ENCODE data around the gene ACTG2. TPM values are rescaled to one million over a fixed set of nuclear protein-coding genes. Genes with fewer than 3 reads are reported as not detected.

The ACTG2 gene
- polyA plus RNA-seq, 3 donors: not detected

- Histone ChIP-seq H3K4me2 (replicated peaks; ENCODE audit: extremely low read depth, low read length, poor library complexity, severe bottlenecking) (no peak overlapping the region), H3K9me3 (replicated peaks in 1 of 2; ENCODE audit: control insufficient read depth in 1 of 2, insufficient read depth in 1 of 2, low read length in 2 of 2) (no peaks in the 10 kb centered on the region), H4K20me1 (ENCODE audit: insufficient read depth, low read length) (peaks cover 14% of the 10 kb centered on the region), H2AFZ (ENCODE audit: insufficient read depth, low read depth, low read length, poor library complexity, severe bottlenecking) (no peak overlapping the region), H3K36me3 (replicated peaks in 1 of 2; ENCODE audit: control insufficient read depth in 1 of 2, insufficient read depth in 2 of 2, low read length in 2 of 2) (peaks cover 20 to 56% of the 10 kb centered on the region in 2 donors), H3K79me2 (ENCODE audit: insufficient read depth, low read length) (peaks cover 73% of the 10 kb centered on the region), H3K27me3 (ENCODE audit: control insufficient read depth in 2 of 2, insufficient read depth in 2 of 2, low read length in 2 of 2) (no peaks in the 10 kb centered on the region), H3K9ac (ENCODE audit: insufficient read depth, low read length, poor library complexity, severe bottlenecking) (no peak overlapping the region), H3K4me1 (ENCODE audit: control insufficient read depth in 1 of 2, insufficient read depth in 2 of 2, low read length in 2 of 2) (peaks cover 51% of the 10 kb centered on the region in 2 donors), H3K4me3 (replicated peaks in 1 of 3; ENCODE audit: low read depth in 2 of 3, low read length in 3 of 3) (no peak overlapping the region), H3K27ac (ENCODE audit: low read depth in 1 of 2, low read length in 2 of 2) (no peak overlapping the region)
- no peak for TF ChIP-seq CTCF (IDR thresholded peaks at IDR 0.05)
- peaks cover 0 to 1% (median 0%) of the 10 kb centered on the region in 7 donors for H3K9me3 Mint-ChIP-seq
- intact Hi-C loops (cut with micrococcal nuclease): loop anchor here in 1 of 2 donors (5.0 kb wide), 2 partner anchors 36 to 76 kb away; partner anchors contain the start of gene TET3
- WGBS (ENCODE audit: insufficient coverage): no CpG with 5 or more reads among the region's 1 CpG
- peaks cover 50 to 63% of the 10 kb centered on the region in 2 donors for H3K36me3 Mint-ChIP-seq
- DNase-seq: no peak
- H3K27ac Mint-ChIP-seq: peak overlapping the region in 3 of 7 donors; percentile 19 to 55 (median 43)
- no peaks in the 10 kb centered on the region for H3K27me3 Mint-ChIP-seq (ENCODE audit: low read depth in 3 of 3)
- peaks cover 60% of the 10 kb centered on the region for H3K4me1 Mint-ChIP-seq
- H3K4me3 Mint-ChIP-seq: no peak overlapping the region
Observed at GRCh38 chr2:73946215-73946614, 53.4 kb downstream of the ACTG2 start.

DNA sequence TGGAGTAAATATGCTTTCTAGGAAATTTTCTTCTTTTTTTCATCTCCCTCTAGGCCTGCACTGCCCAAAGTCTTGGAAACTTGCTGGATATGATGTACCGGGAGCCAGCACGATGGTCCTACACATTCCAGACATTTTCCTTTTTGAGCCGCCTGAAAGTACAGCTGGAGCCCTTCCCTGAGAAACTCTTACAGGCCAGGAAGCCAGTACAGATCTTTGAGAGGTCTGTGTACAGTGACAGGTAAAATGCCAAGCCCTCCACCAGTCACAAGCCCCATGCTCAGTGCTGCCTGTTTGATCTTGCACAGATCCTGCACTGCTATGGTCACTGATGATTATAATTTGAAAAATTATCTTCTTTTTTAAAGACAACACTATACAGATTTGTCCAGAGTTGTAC lies 53.9 kb downstream of the ACTG2 start:
- peaks cover 14% of the 10 kb centered on the region for H4K20me1 ChIP-seq (ENCODE audit: insufficient read depth, low read length)
- no peak for DNase-seq
- WGBS (ENCODE audit: insufficient coverage): no CpG with 5 or more reads among the region's 3 CpGs
- H3K27ac ChIP-seq (ENCODE audit: low read depth in 1 of 2, low read length in 2 of 2): peak overlapping the region in 1 of 2 donors; percentile 79
- Mint-ChIP-seq H3K9me3 (peaks cover 0 to 1% (median 0%) of the 10 kb centered on the region in 7 donors), H3K27ac (peak overlapping the region in 3 of 7 donors; percentile 11 to 55 (median 54)), H3K4me1 (peaks cover 65% of the 10 kb centered on the region), H3K27me3 (ENCODE audit: low read depth in 3 of 3) (no peaks in the 10 kb centered on the region), H3K36me3 (peaks cover 51 to 66% of the 10 kb centered on the region in 2 donors), H3K4me3 (no peak overlapping the region)
- no peaks in the 10 kb centered on the region for H3K9me3 ChIP-seq (replicated peaks in 1 of 2; ENCODE audit: control insufficient read depth in 1 of 2, insufficient read depth in 1 of 2, low read length in 2 of 2)
- no peaks in the 10 kb centered on the region for H3K27me3 ChIP-seq (ENCODE audit: control insufficient read depth in 2 of 2, insufficient read depth in 2 of 2, low read length in 2 of 2)
- TF ChIP-seq CTCF (IDR thresholded peaks at IDR 0.05): no peak
- H3K9ac ChIP-seq (ENCODE audit: insufficient read depth, low read length, poor library complexity, severe bottlenecking): no peak overlapping the region
- peaks cover 23 to 58% of the 10 kb centered on the region in 2 donors for H3K36me3 ChIP-seq (replicated peaks in 1 of 2; ENCODE audit: control insufficient read depth in 1 of 2, insufficient read depth in 2 of 2, low read length in 2 of 2)
- peaks cover 56% of the 10 kb centered on the region in 2 donors for H3K4me1 ChIP-seq (ENCODE audit: control insufficient read depth in 1 of 2, insufficient read depth in 2 of 2, low read length in 2 of 2)
- no peak overlapping the region for H3K4me3 ChIP-seq (replicated peaks in 1 of 3; ENCODE audit: low read depth in 2 of 3, low read length in 3 of 3)
- intact Hi-C loops (cut with micrococcal nuclease): loop anchor here in 1 of 2 donors (5.0 kb wide), 2 partner anchors 36 to 76 kb away; partner anchors contain the start of gene TET3
- no peak overlapping the region for H3K4me2 ChIP-seq (replicated peaks; ENCODE audit: extremely low read depth, low read length, poor library complexity, severe bottlenecking)
- H3K79me2 ChIP-seq (ENCODE audit: insufficient read depth, low read length): peaks cover 73% of the 10 kb centered on the region
- no peak overlapping the region for H2AFZ ChIP-seq (ENCODE audit: insufficient read depth, low read depth, low read length, poor library complexity, severe bottlenecking)

All from CD14-positive monocyte (primary cell).